Fibroblast of mammary gland (primary cell): ENCODE measurements around the gene CISD1.

Experiments used
- DNase-seq: peaks from one replicate; pipeline ENCODE4 v3.0.0-alpha.2; 2010; ENCODE audit warnings: low read depth
- H3K4me3 ChIP-seq: 2 replicates; pipeline ENCODE4 v1.5.1; 2011; ENCODE audit warnings: low read depth, mild to moderate bottlenecking, low read length, moderate library complexity; ENCODE audit not compliant: control insufficient read depth
- TF ChIP-seq, protein P1 (sequence below): conservative IDR thresholded peaks from 2 replicates; pipeline ENCODE4 v1.5.1; 2011; ENCODE audit warnings: low read depth, low read length, inconsistent platforms; ENCODE audit not compliant: control insufficient read depth, insufficient read depth

CISD1 gene

GRCh38 chr10:58293989-58294388, 25.0 kb downstream of the CISD1 start:
- TF ChIP-seq, protein P1, sequence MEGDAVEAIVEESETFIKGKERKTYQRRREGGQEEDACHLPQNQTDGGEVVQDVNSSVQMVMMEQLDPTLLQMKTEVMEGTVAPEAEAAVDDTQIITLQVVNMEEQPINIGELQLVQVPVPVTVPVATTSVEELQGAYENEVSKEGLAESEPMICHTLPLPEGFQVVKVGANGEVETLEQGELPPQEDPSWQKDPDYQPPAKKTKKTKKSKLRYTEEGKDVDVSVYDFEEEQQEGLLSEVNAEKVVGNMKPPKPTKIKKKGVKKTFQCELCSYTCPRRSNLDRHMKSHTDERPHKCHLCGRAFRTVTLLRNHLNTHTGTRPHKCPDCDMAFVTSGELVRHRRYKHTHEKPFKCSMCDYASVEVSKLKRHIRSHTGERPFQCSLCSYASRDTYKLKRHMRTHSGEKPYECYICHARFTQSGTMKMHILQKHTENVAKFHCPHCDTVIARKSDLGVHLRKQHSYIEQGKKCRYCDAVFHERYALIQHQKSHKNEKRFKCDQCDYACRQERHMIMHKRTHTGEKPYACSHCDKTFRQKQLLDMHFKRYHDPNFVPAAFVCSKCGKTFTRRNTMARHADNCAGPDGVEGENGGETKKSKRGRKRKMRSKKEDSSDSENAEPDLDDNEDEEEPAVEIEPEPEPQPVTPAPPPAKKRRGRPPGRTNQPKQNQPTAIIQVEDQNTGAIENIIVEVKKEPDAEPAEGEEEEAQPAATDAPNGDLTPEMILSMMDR, result no peak
- DNase-seq, result no peak
- H3K4me3 ChIP-seq, result no peak overlapping the region

DNA sequence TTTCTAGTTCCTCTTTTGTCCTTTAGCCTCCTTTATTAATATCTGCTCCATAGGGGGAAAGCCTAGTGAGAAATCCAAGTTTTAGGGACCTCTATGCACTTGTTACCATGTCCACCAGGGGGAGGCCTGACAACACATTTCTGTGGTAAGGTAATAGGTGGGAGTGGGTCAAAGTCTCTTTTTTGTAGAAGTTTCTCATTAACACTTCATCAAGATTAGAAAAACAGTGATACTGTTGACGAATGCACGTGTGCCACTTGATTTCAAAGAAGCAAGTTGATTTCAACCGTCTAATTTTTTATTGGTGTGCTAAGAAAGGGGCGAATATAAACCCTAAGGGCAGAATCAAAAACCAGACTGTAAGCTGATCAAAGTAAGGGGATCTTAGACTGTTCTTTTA, 30.6 kb downstream of the CISD1 start:
- no peak overlapping the region for H3K4me3 ChIP-seq
- TF ChIP-seq, protein P1, result peak; percentile 95
- peak; percentile 65 for DNase-seq

- TF ChIP-seq, protein P1, result no peak
- no peak for DNase-seq
- no peak overlapping the region for H3K4me3 ChIP-seq
These were observed 31.7 kb downstream of the CISD1 start for GRCh38 chr10:58300676-58301075.

- TF ChIP-seq, protein P1, result no peak
- no peak for DNase-seq
- no peak overlapping the region for H3K4me3 ChIP-seq
These were observed 33.3 kb downstream of the CISD1 start for GRCh38 chr10:58302254-58302653.

- H3K4me3 ChIP-seq, result no peak overlapping the region
- TF ChIP-seq, protein P1, result no peak
- no peak for DNase-seq
These were observed 35.2 kb downstream of the CISD1 start for GRCh38 chr10:58304099-58304633.

GRCh38 chr10:58305821-58306220, 36.9 kb downstream of the CISD1 start:
- TF ChIP-seq, protein P1, result no peak
- H3K4me3 ChIP-seq, result no peak overlapping the region
- DNase-seq, result no peak

- TF ChIP-seq, protein P1, result no peak
- no peak for DNase-seq
- no peak overlapping the region for H3K4me3 ChIP-seq
These were observed 38.7 kb downstream of the CISD1 start for GRCh38 chr10:58307676-58308075.
